A673 (cell line): ENCODE measurements around the gene SIRPB2.

Source experiments
- EZH2 ChIP-seq: fragments of 200-600 bp; sonication (generic); IDR thresholded peaks from 2 replicates; pipeline ENCODE4 v1.6.1; 2017; ENCODE audit warnings: borderline replicate concordance, low read depth, mild to moderate bottlenecking, mixed read lengths, antibody characterized with exemption, low read length; ENCODE audit not compliant: poor library complexity, severe bottlenecking
- TF ChIP-seq, protein P1 (sequence below): fragments of 300-800, 200-600 bp; sonication (generic); conservative IDR thresholded peaks from 2 replicates; pipeline ENCODE4 v1.5.1; 2017; ENCODE audit warnings: low read depth, mild to moderate bottlenecking, antibody characterized with exemption, low read length, moderate library complexity, mixed read lengths

DNA sequence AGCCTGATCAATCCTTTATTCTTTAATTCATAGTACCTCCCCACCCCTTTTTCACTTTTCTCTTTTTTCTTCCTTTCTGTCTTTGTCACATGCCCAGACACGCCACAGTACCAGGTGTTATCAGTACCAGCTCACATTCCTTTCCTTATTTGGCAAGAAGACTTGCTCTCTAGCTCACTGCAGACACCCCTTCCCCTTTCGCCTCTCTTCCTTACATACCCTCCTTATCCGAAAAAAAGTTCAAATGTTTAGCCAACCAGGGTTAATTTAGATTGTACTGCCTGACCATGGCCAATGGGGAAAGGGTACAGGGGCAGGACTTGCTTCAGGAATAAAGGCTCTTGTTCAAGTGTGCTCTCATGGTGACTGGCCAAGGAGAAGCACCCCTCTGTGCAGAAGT lies 9.3 kb upstream of the SIRPB2 start:
- TF ChIP-seq, protein P1, sequence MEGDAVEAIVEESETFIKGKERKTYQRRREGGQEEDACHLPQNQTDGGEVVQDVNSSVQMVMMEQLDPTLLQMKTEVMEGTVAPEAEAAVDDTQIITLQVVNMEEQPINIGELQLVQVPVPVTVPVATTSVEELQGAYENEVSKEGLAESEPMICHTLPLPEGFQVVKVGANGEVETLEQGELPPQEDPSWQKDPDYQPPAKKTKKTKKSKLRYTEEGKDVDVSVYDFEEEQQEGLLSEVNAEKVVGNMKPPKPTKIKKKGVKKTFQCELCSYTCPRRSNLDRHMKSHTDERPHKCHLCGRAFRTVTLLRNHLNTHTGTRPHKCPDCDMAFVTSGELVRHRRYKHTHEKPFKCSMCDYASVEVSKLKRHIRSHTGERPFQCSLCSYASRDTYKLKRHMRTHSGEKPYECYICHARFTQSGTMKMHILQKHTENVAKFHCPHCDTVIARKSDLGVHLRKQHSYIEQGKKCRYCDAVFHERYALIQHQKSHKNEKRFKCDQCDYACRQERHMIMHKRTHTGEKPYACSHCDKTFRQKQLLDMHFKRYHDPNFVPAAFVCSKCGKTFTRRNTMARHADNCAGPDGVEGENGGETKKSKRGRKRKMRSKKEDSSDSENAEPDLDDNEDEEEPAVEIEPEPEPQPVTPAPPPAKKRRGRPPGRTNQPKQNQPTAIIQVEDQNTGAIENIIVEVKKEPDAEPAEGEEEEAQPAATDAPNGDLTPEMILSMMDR, result no peak
- no peak for TF ChIP-seq EZH2
